ENCODE measurements around the gene GADD45B. TPM values are rescaled to one million over a fixed set of nuclear protein-coding genes. Genes with fewer than 3 reads are reported as not detected.

The GADD45B gene
- total RNA-seq, 1 experiment from 2014 or later: 16.2 TPM

GRCh38 chr19:2455851-2456570 lies 19.9 kb upstream of the GADD45B start:
- peaks cover 0 to 1% (median 0%) of the 10 kb centered on the region in 3 experiments; a peak in 3 of 7 replicates for H3K36me3 Mint-ChIP-seq (ENCODE audit: insufficient read depth in 1 of 3, low read depth in 3 of 3)
- peak overlapping the region; percentile 65 for H3K18ac ChIP-seq (ENCODE audit: insufficient read length, low read depth, low read length)
- H2AK5ac ChIP-seq (ENCODE audit: insufficient read length, low read length): no peak overlapping the region
- no peak overlapping the region for H3K27ac ChIP-seq (ENCODE audit: insufficient read length, low read depth, low read length)
- no peak overlapping the region for H2AFZ ChIP-seq (ENCODE audit: low read length)
- H3K9me3 ChIP-seq (ENCODE audit: control insufficient read depth, low read depth, low read length): no peaks in the 10 kb centered on the region
- no peaks in the 10 kb centered on the region for H3K27me3 ChIP-seq (ENCODE audit: insufficient read depth, low read length)
- no peaks in the 10 kb centered on the region; the same call in 1 of the 2 replicates for H3K4me1 ChIP-seq (ENCODE audit: insufficient read depth, low read length)
- H3K56ac ChIP-seq (ENCODE audit: insufficient read length, low read depth, low read length): no peak overlapping the region
- DNase-seq: no peak
- no CpG with 5 or more reads among the region's 62 CpGs for WGBS (ENCODE audit: extremely low coverage, insufficient read length, low lambda C conversion rate)
- H3K9me3 Mint-ChIP-seq: no peaks in the 10 kb centered on the region
- no peak overlapping the region for H4K5ac ChIP-seq (ENCODE audit: insufficient read length, low read depth, low read length)
- H3K23me2 ChIP-seq (ENCODE audit: insufficient read length, low read depth, low read length, poor library complexity, severe bottlenecking): peaks cover 2% of the 10 kb centered on the region
- peaks cover 8 to 23% of the 10 kb centered on the region in 2 experiments for H3K4me1 Mint-ChIP-seq
- H2BK15ac ChIP-seq (ENCODE audit: low read depth, low read length): no peak overlapping the region
- peak overlapping the region; percentile 78 for H3K14ac ChIP-seq (ENCODE audit: insufficient read depth, low read length)
- H3K4me3 Mint-ChIP-seq: peak overlapping the region; percentile 79 to 90
- peak overlapping the region; percentile 62 for H3K9ac ChIP-seq (ENCODE audit: extremely low read depth, insufficient read length, low read length)
- no peak overlapping the region for H2BK12ac ChIP-seq (ENCODE audit: insufficient read length, low read depth, low read length)
- H3K27ac Mint-ChIP-seq: peak overlapping the region in 1 of 3 experiments; percentile 85; a peak in 1 of 7 replicates
- no peak overlapping the region for H2BK120ac ChIP-seq (ENCODE audit: low read depth, low read length, poor library complexity, severe bottlenecking)
- no peaks in the 10 kb centered on the region for H3K27me3 Mint-ChIP-seq (ENCODE audit: low read depth)
- no peak overlapping the region for H2BK5ac ChIP-seq (ENCODE audit: insufficient read length, low read length)
- H3K23ac ChIP-seq (ENCODE audit: insufficient read length, low read depth, low read length): no peak overlapping the region
- H3T11ph ChIP-seq (ENCODE audit: low read length): no peak overlapping the region
- H3K79me1 ChIP-seq (ENCODE audit: insufficient read depth, low read depth, low read length, poor library complexity, severe bottlenecking): peaks cover 6% of the 10 kb centered on the region
- no peak overlapping the region for H4K8ac ChIP-seq (replicated peaks; ENCODE audit: insufficient read length, low read depth, low read length)
- peak overlapping the region; percentile 35 for H3K4me2 ChIP-seq (ENCODE audit: insufficient read depth, insufficient read length, low read length)
- H4K20me1 ChIP-seq (ENCODE audit: control insufficient read depth, insufficient read depth, insufficient read length): no peaks in the 10 kb centered on the region
- H2BK20ac ChIP-seq (ENCODE audit: low read depth, low read length, poor library complexity, severe bottlenecking): no peak overlapping the region
- H4K91ac ChIP-seq (ENCODE audit: insufficient read length, low read depth, low read length): no peak overlapping the region
- peaks cover 23% of the 10 kb centered on the region; the same call in 1 of the 2 replicates for H3K79me2 ChIP-seq (ENCODE audit: insufficient read depth, low read length)
- TF ChIP-seq CTCF (conservative IDR thresholded peaks at IDR 0.05): no peak
- no peak overlapping the region for H3K4ac ChIP-seq (ENCODE audit: low read depth, low read length)

Data from H9 (cell line).